Measurements from ENCODE around the gene ALOX12B.
"Not testable (repeated sequence)": the region's sequence is repeated elsewhere in the genome, so short reads cannot be mapped to it uniquely, and the experiment has no call there.

Gene ALOX12B

DNA sequence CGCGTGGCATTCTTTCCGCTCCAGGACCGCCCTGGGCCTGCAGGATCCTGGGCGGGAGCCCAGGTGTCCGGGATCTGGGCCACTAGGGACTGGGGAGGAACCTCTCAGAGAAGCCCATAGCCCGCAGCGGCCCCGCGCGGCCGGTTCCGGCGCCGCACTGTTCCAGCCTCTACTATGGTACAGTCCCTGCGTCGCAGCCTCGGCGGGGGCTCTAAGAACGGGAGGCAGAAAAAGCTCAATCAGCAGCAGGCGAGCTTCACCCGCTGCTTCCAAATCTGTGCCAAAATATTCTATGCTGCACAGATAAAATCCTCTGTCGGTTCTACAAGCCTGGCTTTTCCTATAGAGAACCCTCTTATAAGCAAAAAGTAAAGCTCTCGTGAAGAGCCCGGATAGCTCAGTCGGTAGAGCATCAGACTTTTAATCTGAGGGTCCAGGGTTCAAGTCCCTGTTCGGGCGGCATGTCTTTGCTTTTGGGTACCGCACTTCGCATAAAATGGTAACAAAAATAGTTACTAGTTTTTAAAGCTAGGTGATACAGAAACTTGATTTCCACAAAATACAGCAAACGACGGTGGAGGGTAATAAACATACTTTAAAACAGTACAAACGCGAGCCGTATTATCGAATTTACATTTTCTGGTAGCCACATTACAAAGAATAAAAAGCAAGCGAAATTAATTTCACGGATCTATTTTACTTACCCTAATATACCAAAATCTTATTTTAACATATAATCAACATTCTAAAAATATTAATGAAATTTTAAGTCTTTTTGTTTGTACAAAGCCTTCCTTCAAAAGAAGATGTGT lies 31.5 kb upstream of the ALOX12B start:
- no peak for DNase-seq

DNA sequence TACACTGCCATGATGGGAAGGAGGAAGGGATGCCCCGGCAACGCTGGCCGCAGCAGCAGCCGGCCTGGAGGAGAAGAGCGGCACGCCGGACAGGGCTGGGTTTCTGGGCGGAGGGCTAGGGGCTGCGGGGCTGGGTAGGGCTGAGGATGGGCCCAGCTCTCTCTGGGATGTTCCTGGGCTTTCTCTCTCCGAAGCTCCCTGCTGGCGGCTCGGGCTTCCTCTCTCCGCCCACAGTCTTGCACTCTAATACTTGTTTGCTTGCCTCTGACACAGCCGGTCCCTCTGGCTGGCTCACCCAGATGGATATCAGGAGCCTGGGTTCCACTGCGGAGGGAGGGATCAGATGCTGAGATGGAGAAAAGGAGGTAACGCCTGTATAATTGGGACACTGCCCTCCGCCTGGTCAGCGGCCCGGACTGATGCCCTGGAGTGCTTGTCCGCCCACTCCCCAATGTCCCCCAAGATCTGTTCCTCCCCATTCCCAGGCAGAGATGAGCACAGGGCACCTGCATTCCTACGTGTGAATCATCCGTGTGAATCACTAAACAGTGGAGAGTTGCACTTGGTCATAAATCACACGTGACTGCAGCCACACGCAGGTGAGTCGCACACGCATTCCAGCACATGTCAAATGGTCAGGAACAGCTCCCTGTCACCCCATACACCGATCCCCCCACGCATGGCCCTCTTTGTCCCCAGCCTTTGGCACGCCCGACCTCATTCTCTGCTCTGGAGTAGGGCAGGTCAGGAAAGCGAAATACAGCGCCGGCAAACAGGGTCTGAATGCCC lies 30.7 kb upstream of the ALOX12B start, which contains the start of gene ALOXE3:
ALOXE3 (minus strand) TSS at position 535 of the 789 bp plus-strand sequence; CDS start at position 11, 524 bp downstream.
- DNase-seq: no peak

DNA sequence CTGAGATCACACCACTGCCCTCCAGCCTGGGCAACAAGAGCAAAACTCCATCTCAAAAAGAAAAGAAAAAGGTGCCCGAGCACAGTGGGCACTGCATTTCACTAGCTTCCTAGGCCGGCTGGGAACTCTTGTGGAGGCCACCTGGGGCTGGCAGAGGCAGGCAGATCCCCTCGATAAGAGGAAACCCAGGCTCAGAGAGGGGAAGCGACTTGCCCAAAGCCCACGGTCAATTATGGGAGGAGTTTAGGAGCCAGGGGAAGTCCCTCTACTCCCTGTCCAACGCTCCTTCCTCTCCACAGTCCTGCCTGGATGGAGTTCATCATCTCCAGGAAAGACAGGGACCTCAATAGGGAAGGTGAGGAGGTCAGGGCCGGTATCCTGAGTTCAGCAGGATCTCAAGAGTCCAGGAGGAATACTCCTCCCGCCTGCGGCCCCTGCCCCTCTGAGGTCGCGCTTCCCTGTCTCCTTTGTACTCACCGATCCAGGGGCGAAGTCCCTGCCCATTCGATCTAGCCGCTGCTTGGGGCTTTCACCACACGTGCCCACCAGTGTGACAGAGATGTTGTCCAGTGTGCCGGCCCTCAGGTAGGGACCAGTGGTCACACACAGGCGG lies 30.0 kb upstream of the ALOX12B start:
- no peak for DNase-seq

DNA sequence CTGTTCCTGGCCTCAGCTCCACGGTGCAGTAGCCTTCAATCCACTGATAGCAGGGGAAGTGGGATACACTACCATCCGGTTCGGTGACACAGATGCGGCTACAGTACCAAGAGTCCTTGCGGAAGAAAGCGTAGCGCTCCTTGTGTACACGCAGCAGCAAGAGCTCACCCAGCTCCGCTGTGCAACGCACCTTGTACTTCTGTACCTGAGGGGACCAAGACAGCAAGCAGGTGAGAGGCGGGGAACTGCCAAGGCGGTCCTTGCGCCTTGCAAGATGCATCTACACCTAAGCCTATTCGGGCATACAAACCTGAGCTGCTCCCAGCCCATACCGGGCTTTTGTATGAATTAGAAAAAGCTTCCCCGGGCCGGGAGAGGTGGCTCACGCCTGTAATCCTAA lies 29.3 kb upstream of the ALOX12B start:
- DNase-seq: no peak

DNA sequence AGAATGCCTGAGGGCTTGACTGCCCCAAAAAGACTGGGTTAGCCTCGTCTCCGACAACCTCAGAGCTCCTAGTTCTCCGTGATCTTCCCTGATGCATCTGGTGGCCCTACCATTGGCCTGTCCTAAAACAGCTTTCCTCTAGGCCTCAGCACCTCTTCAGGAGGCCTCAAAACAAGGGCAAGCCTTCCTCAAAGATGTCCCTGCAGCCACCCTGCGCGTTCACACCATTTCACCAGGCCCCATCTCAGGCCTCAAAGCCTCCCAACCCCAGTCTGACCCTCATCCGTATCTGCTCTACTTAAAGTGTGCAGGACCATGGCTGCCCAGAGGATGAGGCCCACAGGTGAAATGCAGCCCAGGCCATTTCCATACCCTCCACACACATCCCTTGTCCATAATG lies 23.4 kb upstream of the ALOX12B start:
- DNase-seq: no peak

DNA sequence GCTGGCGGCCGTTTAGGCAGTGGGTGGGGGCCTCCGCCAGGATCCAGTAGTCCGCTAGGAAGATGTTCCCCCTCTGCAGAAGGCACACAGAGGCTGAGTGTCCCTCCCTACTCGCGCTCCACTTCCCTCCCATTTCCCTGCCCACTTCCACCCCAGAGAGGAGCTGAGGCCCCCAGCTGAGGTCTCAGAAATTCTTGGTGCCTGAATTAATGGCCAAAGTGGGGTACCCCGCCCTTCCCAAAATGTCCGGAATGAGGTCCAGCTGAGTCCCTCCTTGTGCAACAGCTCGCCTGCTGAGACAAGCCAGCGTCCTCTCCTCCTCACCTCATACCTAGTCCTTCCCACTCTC lies 22.9 kb upstream of the ALOX12B start:
- DNase-seq: no peak

DNA sequence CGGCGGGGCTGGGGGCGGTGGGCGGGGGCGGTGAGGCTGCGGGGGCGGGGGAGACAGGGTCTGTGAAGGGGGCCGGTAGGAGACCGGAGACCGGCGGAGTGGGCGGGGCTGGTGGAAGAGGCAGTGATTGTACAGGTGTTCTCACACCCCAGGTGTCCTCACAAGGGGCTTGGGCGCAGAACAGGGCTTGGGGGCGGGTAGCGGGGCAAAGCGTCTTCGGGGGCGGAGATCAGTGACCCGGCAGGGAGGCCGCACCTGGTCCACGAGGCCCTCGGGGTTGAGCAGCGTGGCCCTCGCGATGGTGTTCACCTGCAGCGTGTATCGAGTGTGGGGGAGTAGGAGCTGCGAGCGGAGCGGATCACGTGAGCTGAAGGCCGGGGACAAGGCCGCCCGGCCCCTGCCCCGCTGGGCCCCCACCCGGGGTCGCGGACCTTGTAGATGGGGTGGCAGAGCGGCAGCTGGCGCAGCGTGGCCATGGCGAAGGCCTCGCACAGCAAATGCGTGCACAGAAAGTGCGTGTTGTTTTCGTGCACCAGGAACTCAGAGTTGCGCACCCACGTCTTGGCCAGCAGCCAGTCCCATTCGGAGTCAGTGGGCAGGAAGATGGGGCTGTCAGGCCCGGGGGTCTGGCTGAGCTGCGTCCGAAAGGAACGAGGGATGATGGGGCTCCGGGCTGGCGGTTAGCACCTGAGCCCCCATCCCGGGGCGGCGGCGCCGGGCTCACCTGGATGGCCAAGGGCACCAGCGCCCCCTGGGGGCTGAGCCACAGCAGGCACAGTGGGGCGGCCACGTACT lies 22.3 kb upstream of the ALOX12B start:
- no peak for DNase-seq

DNA sequence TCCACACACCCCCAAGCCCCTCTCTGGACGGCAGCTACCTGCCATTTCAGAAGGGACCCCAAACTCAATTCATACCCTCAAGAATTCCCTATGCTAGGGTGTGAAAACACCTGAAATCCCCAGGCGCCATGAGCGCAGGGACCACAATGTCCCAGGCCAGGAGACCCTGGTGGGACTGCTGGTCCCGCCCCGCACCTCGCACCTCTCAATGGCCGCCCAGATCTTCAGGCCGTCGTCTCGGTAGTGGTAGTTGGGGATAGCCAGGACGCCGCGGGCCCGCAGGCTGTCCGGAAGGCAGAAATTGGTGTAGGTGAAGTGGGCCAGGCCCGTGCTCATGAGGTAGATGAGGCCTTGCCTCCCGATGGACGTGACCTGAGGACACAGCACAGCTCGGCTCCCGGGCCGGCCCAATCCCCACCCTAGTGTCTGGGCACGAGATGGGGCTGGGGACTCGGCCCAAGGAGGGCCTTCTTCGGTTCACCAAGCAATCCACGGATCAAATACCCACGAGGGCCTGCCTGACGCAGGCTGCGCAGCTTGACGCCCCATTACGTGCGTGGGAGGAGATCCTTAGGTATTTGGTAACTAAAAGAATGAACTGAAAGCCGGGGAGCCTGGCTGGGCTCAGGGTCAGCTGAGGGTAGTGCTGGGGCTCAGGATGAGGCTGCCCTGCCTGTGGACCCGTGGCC lies 21.6 kb upstream of the ALOX12B start:
- no peak for DNase-seq

DNA sequence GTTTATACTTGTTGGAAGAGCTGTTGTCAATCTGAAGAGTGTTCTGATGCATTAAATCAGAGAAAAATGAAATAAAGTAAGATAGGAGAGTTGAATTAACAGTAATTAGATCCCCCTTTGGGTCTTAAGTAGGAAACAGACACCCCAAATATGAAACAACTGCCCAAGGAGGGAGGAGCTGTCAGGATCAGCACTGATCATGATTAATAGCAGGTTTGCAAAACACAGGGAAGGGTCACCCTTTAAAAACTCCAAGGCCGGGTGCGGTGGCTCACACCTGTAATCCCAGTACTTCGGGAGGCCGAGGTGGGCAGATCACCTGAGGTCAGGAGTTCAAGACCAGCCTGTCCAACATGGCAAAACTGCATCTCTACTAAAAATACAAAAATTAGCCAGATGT lies 19.5 kb upstream of the ALOX12B start:
- DNase-seq: not testable (repeated sequence)

DNA sequence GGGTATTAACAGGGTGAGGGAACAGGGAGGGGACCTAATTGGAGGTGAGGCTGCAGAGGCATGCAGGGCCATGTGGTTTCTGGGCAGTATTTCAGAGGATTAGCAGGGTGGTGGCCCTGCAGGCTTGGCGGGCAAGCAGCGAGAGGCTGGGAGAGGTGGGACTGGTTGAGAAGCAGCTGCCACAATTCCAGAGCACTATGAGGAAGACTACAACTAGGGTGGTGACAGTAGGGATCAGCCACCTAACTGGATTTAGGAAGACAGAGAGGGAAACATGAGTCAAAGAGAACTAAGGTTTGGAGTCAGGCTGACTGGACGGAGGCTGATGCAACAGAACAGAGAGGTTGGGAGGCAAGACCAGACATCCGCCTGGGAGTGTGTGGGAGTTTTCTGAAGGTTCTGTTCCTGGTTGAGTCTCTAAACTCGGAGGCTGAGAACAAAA lies 18.5 kb upstream of the ALOX12B start:
- no peak for DNase-seq

DNA sequence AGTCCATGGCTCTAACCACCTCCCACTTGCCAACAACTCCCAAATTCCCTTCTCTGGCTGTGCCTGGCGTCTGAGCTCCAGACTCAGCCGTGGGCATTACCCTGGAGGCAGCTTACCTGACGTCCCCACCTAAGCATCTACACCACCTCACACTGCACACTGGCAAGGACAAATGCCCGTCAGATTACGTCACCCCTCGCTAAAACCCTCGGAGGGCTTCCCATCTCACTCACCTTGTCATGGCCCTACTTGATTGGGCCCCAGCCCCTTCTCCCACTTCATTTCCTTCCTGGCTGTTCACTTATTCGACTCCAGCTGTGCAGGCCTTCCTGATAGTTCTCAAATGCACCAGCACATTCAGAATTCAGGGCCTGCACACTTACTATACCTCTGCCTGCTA lies 17.4 kb upstream of the ALOX12B start:
- DNase-seq: no peak

DNA sequence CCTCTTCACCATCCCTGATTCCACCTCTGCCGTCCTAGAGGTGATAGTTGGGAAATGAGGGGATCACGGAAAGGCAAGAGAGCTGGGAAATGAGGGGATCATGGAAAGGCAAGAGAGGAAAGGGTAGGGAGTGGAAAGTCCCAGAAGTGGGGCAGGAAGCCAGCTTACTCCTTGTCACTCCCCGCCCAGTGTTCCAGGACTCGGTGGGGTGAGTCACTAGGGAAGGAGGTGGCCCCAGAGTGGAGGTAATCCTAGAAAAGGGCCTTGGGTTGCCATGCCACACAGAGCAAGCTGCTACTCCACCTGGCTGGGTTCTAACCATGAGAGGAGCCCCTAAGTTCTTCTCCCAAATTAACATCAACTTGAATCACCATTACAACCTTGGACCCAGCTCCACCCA lies 16.0 kb upstream of the ALOX12B start:
- DNase-seq: no peak

DNA sequence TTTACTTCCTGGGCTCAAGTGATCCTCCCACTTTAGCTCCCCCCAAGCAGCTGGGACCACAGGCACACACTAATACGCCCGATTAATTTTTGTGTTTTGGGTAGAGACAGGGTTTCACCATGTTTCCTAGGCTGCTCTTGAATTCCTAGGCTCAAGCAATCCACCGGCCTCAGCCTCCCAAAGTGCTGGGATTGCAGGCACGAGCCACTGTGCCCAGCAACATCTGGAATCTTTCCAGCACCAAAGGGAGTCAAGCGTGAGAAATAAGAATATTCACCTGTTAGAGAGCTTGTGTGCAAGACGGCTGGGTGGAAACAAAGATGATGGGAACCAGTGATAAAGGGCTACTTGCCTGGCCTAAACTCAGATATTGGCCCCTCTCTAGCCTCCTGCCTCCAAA lies 14.2 kb upstream of the ALOX12B start:
- no peak for DNase-seq

DNA sequence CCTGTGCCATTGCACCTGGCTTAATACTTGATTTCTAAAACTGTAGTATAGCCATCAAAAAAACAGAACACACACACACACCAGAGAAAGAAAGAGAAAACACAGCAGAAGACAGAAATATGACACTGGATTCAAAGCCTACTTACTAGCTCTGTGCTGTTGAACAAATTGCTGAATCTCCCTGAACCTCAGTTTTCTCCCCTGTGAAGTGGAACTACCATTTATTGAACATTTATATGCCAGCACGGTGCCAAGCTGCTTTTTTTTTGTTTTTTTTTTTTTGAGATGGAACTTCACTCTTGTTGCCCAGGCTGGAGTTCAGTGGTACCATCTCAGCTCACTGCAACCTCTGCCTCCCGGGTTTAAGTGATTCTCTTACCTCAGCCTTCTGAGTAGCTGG lies 13.2 kb upstream of the ALOX12B start:
- DNase-seq: no peak

DNA sequence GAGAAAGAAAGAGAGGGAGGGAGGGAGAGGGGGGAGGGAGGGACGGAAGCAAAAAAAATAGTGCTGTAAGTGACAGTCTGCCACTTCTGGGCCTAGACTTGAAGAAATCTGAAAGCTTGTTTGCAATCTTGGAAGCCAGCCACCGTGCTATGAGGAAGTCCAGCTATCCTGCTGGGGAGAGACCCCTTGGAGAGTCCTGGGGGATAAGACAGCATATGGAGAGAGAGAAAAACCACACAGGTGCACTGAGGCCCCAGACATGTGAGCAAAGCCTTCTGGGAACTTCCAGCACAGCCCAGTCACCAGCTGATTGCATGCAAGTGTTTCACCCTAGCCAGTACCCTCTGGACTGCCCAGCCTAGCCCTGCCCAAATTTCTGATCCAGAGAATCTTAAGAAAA lies 12.6 kb upstream of the ALOX12B start:
- no peak for DNase-seq

DNA sequence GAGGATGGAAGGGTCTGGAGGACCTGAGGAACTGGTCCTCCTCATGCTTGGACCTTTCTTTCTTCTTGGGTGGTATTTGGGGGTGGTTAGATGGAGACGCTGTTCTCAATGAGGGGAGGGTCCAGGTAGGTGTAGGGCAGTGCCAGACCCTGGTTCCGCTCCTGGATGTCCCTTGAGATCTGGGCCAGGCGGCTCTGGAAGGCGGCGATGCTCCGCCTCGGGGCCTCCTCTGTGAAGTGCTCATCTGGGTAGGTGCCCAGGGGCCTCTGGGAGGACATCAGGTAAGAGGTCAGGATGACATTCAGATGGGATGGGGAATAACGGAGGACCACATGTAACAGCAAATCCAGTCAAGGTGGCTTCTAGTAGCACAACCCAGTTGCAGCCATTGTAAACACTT lies 9.0 kb upstream of the ALOX12B start:
- no peak for DNase-seq

DNA sequence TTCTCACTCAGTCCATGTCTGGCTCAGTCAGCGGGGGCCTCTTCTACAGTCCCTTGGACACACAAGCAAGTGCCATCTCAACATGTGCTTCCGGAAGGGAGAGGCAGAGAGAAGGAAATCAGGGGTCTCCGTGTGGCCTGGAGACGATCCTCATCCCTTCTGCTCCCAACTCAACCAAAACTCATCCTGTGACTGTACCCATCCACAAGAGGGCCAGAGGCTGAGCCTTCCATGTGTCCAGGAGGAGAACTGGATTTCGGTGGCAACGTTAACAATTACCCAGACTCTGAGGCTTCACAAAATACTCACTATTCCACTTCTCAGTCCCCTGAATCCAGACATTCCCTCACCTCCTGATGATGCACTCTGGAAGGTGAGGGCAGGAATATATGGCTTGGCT lies 7.8 kb upstream of the ALOX12B start:
- DNase-seq: no peak

DNA sequence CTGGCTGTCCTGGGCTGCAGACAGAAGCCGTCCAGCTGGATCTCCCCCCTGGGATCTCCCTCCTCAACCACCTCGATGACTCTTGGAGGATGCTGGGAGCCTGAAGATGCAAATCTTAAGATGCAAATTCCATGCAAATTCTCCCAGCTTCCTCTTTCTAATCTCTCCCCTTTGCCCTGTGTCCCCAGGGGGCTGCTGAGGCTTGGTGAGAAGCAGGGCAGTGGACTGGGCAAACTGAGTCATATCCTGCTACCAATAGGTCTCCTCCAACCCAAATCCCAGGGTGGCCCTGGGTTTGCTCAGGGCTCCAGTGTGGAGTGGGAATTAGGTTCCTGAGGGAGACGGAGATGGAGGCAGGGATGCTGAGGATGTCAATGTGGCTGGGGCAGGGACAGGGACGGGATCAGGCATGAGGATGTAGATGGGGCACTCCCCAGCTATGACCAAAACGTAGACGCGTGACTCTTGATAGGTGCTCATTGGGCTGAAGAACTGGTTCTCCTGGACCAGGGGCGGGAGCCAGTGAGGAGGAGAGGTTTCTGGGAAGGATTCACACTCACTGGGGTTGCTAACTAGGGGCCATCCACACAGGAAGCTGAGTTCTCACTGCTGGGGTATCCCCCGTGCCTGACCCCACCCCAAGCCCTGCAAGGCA lies 3.6 kb upstream of the ALOX12B start:
- no peak for DNase-seq

DNA sequence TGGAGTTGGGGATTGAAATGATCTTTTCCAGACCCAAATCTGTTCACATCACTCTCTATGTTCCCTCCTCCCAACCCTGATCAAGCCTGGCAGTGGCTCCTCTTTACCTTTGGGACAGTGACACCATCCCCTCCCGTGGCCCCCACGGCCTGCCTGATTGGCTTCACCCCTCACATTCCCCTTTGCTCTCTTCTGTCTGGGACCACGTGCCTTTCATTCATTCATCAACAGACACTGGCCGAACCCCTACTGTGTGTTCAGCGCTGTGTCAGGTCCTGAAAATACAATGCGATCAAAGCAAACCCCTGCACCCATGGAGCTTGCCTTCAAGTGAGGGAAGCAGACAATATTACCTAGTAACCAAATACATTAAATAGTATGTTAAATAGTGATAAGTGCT lies 2.2 kb upstream of the ALOX12B start:
- DNase-seq: no peak

DNA sequence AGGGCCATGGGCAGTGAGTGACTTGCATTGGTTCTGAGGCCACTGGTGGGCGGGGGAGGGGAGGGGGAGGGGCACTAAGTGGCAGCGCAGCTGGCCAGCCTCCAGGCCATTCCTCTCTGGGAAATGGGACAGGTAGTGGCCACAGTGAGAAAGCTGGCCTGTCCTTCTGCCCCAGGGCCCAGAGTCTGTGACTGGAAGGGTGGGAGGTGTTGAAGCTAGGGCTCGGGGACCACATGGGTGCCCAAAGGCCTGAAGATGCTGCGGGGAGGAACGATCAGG lies 375 bp upstream of the ALOX12B start:
- no peak for DNase-seq

DNA sequence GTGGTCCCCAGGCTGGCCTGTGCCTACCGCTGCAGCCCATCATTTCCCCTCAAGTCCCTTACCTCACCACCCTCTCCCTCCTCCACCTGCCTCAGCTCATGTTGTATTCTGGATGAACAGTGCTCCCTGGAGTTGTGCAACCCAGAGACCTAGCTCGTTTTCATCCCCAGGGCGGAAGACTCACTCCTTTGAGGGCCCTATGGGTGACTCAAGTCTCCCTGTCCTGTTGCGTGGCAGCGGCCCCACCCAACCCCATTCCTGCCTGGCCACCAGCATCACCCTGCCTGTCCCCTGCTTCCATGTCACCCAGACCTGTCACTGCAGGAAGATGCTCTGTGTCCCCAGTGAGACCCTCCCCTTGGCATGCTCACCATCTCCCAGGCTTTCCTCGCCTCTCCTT lies 3.3 kb downstream of the ALOX12B start:
- DNase-seq: no peak

DNA sequence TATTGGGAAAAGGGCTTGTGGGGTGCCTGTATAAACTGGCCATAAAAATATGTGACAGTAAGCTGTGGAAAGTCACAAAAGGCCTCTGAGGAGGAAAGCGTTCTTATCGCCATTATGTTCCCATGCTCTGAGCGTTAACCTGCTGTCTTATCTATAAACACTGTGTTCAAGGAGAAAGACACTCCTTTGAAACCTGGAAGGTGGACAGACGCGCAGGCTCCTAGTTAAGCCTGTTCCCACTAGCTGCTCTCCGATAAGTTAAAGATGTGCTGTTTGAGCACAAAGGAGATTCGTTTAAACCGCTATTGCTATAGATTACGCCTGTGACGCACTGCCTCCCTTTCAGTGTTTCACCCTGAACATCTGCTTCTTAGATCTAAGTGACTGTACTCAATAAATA lies 5.2 kb downstream of the ALOX12B start:
- DNase-seq: no peak

Data from NCI-H524 treated with DMSO at 0.1 percent for 48 hours (cell line).